Sigmoid colon (tissue), 4 donors: ENCODE measurements around the gene PLA2G12A.

ENCODE experiments used
- POLR2A ChIP-seq, 2 donors: fragments of 450-650 bp; IDR thresholded peaks; one replicate each; pipeline ENCODE4 v1.6.1; 2016; ENCODE audit warnings: antibody characterized with exemption in 2 of 2, mild to moderate bottlenecking in 2 of 2, moderate library complexity in 2 of 2
- POLR2AphosphoS5 ChIP-seq, 4 donors: sonication (generic); formaldehyde crosslinking; IDR thresholded peaks; one replicate each; pipeline ENCODE4 v1.6.1; 2017; ENCODE audit warnings: antibody characterized with exemption in 4 of 4
- TF ChIP-seq, protein P1 (sequence below), 4 experiments: fragments of 450-650 bp in 3 of 4; fragments of 200-600 bp in 1 of 4; IDR thresholded peaks; one replicate each; pipeline ENCODE4 v1.5.1; 2016 to 2019; ENCODE audit warnings: antibody characterized with exemption in 4 of 4, mild to moderate bottlenecking in 3 of 4, moderate library complexity in 2 of 4

DNA sequence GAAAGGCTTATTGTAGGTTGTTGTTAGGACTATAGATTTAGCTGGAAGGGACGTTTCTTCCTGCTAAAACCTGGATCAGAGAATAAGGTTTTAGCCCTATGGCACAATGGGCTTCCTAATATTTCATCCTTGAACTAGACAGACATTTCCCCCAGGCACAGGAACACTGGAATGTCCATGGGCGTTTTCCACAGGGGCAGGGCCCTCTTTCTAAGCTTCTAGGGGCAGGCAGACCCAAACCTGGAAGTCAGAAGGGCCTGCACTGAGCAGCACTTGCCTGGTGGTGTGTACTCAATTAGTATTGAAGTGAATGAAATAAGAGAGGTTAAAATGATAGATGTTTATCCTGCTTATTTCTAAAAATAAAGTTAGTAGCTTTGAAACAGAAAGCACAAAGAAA lies 67.8 kb downstream of the PLA2G12A start:
- TF ChIP-seq, protein P1, sequence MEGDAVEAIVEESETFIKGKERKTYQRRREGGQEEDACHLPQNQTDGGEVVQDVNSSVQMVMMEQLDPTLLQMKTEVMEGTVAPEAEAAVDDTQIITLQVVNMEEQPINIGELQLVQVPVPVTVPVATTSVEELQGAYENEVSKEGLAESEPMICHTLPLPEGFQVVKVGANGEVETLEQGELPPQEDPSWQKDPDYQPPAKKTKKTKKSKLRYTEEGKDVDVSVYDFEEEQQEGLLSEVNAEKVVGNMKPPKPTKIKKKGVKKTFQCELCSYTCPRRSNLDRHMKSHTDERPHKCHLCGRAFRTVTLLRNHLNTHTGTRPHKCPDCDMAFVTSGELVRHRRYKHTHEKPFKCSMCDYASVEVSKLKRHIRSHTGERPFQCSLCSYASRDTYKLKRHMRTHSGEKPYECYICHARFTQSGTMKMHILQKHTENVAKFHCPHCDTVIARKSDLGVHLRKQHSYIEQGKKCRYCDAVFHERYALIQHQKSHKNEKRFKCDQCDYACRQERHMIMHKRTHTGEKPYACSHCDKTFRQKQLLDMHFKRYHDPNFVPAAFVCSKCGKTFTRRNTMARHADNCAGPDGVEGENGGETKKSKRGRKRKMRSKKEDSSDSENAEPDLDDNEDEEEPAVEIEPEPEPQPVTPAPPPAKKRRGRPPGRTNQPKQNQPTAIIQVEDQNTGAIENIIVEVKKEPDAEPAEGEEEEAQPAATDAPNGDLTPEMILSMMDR (IDR thresholded peaks at IDR 0.05): no peak
- TF ChIP-seq POLR2A (IDR thresholded peaks at IDR 0.05) (no peak), POLR2AphosphoS5 (IDR thresholded peaks at IDR 0.05) (no peak)
